ENCODE data around the gene OR5H6.

OR5H6 gene

DNA sequence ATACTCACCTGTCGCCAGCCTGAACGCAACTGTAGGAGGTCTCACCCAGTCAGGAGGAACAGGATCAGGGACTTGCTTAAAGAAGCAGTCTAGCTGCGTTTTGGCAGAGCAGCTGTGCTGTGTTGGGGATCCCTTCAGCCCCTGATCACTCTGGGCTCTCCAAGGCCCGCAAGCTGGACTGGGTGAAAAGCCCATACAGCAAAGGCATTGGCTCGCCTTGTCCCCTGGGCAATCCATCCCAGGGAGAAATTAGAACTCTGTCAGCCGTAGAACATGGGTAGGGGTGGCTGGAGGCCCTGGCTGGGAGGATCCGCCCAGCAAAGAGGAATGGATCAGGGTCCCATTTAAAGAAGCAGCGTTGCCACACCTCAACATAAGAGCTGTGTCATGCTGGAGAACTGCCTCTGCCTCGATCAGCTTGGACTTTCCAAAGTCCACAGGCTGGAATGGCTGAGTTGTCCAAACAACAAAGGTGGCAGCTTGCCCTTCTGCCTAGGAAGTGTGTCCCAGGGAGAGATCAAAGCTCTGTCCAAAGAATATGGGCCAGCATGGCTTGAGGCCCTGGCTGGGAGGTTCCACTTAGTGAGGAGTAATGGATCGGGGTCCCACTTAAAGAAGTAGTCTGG, 27.4 kb downstream of the OR5H6 start:
- TF ChIP-seq EGR1 (IDR thresholded peaks at IDR 0.05): no peak
- no peak for TF ChIP-seq FOXM1 (IDR thresholded peaks at IDR 0.05; ENCODE audit: borderline replicate concordance, low read depth)
